HT-29 (cell line): Measurements from ENCODE around the gene PRKD2. TPM values are rescaled to one million over a fixed set of nuclear protein-coding genes. Genes with fewer than 3 reads are reported as not detected.
A peak's percentile ranks its signal among the peaks of the same experiment; 100 is the strongest.
"Not testable (repeated sequence)": the region's sequence is repeated elsewhere in the genome, so short reads cannot be mapped to it uniquely, and the experiment has no call there.

Experiments
- DNase-seq: peaks from one replicate; pipeline ENCODE4 v3.0.0-alpha.2; 2015; ENCODE audit warnings: low spot score
- small RNA-seq: library from RNA; depleted of rRNA; stranded (forward); fragments of <200 nt; gene quantifications from one replicate; pipeline ENCODE3, GENCODE V24; 2014
- total RNA-seq: library from RNA; depleted of rRNA; stranded (reverse); fragments of >200 nt; shearing (Covaris generic); gene quantifications from 2 replicates; pipeline ENCODE4 v1.2.3, GENCODE V29; 2014; rRNA removed

PRKD2 gene
- total RNA-seq, 1 experiment from 2014 or later: 83.3 TPM

DNA sequence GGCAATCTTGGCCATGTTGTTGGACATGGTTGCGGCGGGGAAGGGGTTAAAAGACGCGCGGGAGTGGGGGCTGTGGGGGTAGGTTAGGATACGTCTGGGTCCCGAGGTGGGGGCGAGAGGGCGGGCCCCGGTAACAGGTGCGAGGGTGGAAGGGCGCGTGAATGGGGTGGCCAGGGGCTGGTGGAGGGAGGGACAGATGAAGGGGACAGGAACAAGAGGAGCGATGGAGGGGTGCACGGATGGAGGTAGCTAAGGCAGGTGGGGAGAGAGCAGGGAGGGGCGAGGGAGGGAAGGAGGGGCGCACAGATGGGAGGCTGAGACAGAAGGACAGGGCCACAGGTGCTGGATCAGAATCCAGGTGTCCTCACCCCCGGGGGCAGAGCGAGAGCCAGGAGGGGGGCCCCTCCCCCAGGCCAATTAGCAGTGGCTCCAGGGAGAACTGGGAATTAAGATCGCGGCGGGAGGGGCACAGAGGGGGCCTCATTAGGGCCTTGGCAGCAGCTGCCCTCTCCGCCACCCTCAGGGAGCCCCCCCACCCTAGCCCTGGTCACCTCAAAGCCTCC lies 82.2 kb downstream of the PRKD2 start:
- DNase-seq: no peak

DNA sequence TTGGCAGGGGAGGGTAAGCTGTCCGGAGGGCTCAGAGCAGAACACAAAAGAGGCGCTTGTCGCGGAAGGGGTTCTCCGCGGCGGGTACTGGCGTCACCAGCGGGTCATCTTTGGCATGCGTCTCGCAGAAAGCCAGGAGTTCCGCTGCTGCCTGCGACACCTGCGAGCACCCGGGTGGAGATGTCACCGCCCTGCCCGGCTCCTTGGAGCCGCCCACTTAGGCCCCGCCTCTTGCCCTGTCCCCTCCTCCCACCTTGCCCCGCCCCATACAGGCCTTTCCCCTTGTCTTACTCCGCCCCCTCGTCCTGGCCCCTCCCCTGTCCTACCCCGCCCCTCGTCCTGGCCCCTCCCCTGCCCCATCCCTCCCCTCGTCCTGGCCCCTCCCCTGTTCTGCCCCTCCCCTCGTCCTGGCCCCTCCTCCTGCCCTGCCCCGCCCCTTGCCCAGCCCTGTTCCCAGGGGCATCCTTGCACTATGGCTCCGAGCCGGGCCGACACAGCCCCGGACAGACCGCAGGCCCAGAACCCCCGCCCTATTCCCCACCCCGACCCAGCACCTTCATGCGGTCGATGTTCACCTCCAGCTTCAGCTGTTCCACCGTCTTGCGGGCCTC lies 82.8 kb downstream of the PRKD2 start:
- peak; percentile 99 for DNase-seq

GRCh38 chr19:46633130-46633529 lies 83.8 kb downstream of the PRKD2 start:
- no peak for DNase-seq

- no peak for DNase-seq
These were observed 85.4 kb downstream of the PRKD2 start for GRCh38 chr19:46631481-46631880.

DNA sequence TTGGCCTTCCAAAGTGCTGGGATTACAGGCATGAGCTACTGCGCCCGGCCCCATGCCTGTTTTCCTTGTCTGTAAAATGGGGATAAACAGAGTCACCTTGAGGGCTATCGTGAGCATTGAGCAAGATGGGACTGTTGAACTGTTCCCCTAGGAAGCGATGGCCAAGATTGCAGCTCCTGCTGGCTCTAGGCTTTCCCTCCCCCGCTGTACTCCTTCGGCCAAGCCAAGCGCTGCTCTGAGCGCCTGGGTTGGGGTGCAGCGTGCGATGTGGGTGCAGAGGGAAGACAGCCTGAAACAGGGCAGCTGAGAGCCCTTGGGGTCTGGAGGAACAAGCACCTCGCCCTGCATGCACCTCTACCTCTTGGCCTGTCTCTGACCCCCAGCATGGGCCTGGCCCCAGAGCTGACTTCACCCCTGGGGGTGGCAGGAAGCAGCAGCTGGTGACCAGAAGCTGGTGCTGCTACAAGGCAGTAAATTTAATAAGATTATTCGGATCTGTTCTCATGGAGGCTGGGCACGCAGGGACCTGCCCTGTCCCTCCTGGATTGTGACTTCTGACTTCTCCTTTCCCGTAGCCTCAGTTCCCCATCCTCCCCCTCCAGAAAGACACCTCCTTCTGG lies 86.2 kb downstream of the PRKD2 start:
- DNase-seq: no peak

GRCh38 chr19:46629546-46630025 lies 87.3 kb downstream of the PRKD2 start:
- DNase-seq: no peak

DNA sequence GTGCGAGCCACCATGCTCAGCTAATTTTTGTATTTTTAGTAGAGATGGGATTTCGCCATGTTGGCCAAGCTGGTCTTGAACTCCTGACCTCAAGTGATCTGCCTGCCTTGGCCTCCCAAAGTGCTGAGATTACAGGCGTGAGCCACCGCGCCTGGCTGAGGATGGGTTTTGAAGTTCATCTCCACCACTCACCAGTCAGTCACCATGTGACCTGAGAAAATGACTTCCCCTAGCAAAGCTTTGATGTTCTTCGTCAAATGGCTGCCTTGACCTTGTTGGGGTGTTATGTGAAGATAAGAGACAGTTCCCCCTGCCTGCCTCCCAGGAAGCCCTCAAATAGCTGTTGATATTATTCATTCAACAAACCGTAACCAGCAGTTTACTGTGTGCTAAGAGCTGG lies 87.9 kb downstream of the PRKD2 start:
- not testable (repeated sequence) for DNase-seq

DNA sequence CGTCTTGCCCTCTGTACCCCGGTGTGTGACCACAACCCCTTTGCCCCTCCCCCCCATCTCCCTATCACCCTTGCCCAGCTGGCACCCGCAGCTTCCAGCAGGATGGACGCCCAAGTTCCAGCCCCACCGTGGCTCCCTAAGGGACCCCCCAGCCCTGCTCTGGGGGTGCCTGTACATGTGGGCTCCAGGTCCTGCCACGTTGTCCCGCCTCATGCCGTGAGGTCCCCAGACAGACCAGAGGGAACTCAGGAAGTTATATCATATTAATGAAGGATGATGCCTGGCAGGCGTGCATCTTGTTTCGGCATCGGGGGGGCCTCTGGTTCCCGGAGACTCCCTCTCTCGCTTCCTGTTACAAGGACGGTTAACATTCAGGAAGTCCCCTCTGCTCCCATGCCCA lies 90.5 kb downstream of the PRKD2 start:
- no peak for DNase-seq

DNA sequence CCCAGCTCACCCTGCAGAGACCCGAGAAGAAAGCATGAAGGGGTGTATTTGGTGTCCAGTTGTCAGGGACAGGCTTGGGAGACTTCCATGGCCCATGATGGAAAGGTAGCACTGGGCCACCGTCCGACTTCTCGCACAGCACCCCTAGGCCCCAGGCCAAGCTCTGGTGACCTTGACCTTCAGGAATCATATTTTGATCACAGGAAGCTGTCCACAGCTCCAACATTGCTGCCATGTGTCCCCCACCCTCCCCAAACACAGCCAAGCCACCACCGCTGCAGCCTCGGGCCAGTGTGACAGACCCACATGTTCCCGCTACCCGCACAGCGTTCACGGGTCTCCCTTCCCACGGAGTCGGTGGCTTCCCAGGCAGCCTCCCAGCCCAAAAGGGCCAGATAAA lies 91.2 kb downstream of the PRKD2 start:
- no peak for DNase-seq

- peak; percentile 48 for DNase-seq
These were observed 91.8 kb downstream of the PRKD2 start, which contains the start of gene PTGIR for GRCh38 chr19:46624958-46625661. PTGIR (minus strand) TSS chr19:46625089; CDS start chr19:46624225, 864 bp downstream.

Small RNA genes within 50 kb of the gene (small RNA-seq; reads per million reads assigned to genes)
- gene MIR320E: not detected
- not detected for gene RF00019
- gene RN7SL364P: 0.57 reads per million

Other genes starting within 250 kb of the PRKD2 start
- not detected in 2 replicates for gene PNMA8A, start 245.6 kb downstream of the PRKD2 start, total RNA-seq
- not detected in 2 replicates for gene PNMA8B, start 221.2 kb downstream of the PRKD2 start, total RNA-seq
- gene CALM3, start 115.8 kb downstream of the PRKD2 start, total RNA-seq: 263 and 264 TPM in 2 replicates
- 0.26 TPM in 1 of 2 replicates, not detected in the other for gene PTGIR, start 92.0 kb downstream of the PRKD2 start, total RNA-seq
- not detected in 2 replicates for gene GNG8, start 80.9 kb downstream of the PRKD2 start, total RNA-seq
- 0.29 and 0.38 TPM in 2 replicates for gene DACT3, start 55.9 kb downstream of the PRKD2 start, total RNA-seq
- 30.7 and 30.8 TPM in 2 replicates for gene FKRP, start 28.9 kb upstream of the PRKD2 start, total RNA-seq
- gene STRN4, start 29.3 kb upstream of the PRKD2 start, total RNA-seq: 229 and 268 TPM in 2 replicates
- gene SLC1A5, start 71.5 kb upstream of the PRKD2 start, total RNA-seq: 772 and 790 TPM in 2 replicates
- 527 and 544 TPM in 2 replicates for gene AP2S1, start 133.7 kb upstream of the PRKD2 start, total RNA-seq
- 53.6 and 63.9 TPM in 2 replicates for gene ARHGAP35, start 143.9 kb upstream of the PRKD2 start, total RNA-seq